GM19193 (cell line): ENCODE data around the gene NHP2.

ENCODE experiments used
- POLR2A ChIP-seq: IDR thresholded peaks from 4 replicates; pipeline ENCODE4 v1.6.1; 2011; ENCODE audit not compliant: insufficient read depth, insufficient read length; ENCODE audit errors: extremely low read depth

The NHP2 gene

GRCh38 chr5:178125253-178125906, 28.3 kb downstream of the NHP2 start:
- TF ChIP-seq POLR2A, result no peak

- TF ChIP-seq POLR2A, result no peak
Measured at GRCh38 chr5:178123966-178124925, 29.4 kb downstream of the NHP2 start.

GRCh38 chr5:178123094-178123965, 30.4 kb downstream of the NHP2 start:
- no peak for TF ChIP-seq POLR2A

GRCh38 chr5:178122346-178122745, 31.3 kb downstream of the NHP2 start:
- no peak for TF ChIP-seq POLR2A

- TF ChIP-seq POLR2A, result no peak
Measured at GRCh38 chr5:178121391-178122276, 32.1 kb downstream of the NHP2 start.

- TF ChIP-seq POLR2A, result peak; percentile 48
Measured at GRCh38 chr5:178120607-178121357, 32.9 kb downstream of the NHP2 start.

GRCh38 chr5:178119915-178120606, 33.6 kb downstream of the NHP2 start:
- no peak for TF ChIP-seq POLR2A

- TF ChIP-seq POLR2A, result peak; percentile 20
Measured at GRCh38 chr5:178117923-178118701, 35.6 kb downstream of the NHP2 start.

- peak; percentile 58 for TF ChIP-seq POLR2A
Measured at GRCh38 chr5:178116143-178116885, 37.4 kb downstream of the NHP2 start.

GRCh38 chr5:178115814-178116142, 37.9 kb downstream of the NHP2 start:
- TF ChIP-seq POLR2A, result no peak

GRCh38 chr5:178115136-178115813, 38.4 kb downstream of the NHP2 start:
- TF ChIP-seq POLR2A, result no peak
